GM21515 (cell line): Measurements from ENCODE around the gene ULBP2.

Experiments used
- ATAC-seq: cut with Tn5 transposase; IDR thresholded peaks from one replicate; pipeline ENCODE4 v1.9.1; 2021; ENCODE audit not compliant: unreplicated experiment

The ULBP2 gene, protein sequence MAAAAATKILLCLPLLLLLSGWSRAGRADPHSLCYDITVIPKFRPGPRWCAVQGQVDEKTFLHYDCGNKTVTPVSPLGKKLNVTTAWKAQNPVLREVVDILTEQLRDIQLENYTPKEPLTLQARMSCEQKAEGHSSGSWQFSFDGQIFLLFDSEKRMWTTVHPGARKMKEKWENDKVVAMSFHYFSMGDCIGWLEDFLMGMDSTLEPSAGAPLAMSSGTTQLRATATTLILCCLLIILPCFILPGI

DNA sequence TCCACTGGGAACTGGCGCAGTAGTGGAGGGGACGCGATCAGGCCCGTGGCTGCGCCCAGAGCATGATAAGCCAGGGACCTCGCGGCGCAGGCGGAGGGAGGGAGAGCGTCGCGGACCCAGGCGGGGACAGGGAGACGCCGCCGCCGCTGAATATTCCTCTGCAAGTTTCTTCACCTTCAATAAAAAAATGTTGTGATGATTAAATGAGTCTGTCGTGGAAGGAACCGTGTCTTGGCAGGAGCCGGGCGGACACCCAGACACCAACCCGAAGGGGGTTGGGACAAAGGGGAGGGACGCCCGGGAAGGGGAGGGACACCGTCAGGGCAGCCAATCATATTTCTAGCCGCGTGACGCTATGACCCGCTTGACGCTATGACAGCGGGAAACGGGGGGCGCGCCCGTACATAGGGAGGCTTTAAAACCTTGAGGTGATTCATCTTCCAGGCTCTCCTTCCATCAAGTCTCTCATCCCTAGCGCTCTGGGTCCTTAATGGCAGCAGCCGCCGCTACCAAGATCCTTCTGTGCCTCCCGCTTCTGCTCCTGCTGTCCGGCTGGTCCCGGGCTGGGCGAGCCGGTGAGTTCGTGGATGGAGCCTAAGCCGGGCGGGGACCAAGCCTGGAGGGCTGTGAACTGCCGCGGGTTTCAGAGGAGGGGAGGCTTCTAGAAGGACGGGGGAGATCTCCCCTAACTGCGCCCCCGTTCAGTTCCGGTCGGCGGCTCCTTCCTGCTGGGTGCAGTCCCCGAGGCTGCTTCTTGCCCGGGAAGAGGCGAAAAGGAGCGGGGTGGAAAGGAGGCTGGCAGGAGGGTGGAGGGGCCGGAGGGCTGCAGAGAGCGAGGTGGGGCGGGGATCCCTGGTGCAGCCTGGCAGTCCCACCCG is at the start of gene ULBP2:
ULBP2 (plus strand) TSS at position 432 of the 878 bp plus-strand sequence; CDS start at position 491, 59 bp downstream.
- no peak for ATAC-seq

DNA sequence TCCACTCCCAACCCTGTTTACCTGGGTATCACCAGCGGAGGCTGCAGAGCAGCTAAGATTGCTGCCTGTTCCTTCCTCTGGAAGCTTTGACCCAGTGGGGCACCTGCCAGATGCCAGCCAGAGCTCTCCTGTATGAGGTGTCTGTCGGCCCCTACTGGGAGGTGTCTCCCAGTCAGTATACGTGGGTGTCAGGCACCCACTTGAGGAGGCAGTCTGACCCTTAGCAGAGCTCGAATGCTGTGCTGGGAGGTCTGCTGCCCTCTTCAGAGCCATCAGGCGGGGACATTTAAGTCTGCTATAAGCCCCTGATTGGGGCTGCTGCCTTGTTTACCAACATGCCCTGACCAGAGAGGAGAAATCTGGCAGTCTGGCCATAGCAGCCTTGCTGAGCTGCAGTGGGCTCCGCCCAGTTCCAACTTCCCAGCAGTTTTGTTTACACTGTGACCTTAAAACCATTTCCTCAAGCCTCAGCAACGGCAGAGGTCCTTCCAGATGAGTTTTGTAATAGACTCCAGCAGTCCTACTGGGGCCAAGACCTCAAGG is 46.7 kb upstream of the ULBP2 start:
- no peak for ATAC-seq

DNA sequence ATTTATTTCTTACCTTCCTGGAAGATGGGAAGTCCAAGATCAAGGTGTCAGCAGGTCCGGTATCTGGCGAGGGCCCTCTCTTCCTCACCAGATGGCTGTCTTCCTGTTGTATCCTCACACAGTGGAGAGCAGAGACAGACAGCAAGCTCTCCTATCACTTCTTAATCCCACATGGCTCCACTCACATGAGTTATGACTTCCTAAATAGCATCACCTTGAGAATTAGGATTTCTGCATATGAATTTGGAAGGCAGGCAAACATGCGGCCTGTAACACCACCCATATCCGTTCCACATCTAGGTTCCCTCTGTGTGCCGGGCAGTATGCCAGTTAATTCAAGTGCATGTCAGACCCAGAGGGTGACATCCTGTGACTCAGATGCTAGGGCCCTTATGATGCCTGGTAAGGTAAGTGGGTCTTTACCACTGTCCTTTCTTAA is 46.0 kb upstream of the ULBP2 start:
- no peak for ATAC-seq

GRCh38 chr6:149896491-149896890 is 45.3 kb upstream of the ULBP2 start:
- ATAC-seq, result no peak

- ATAC-seq, result no peak
Observed at GRCh38 chr6:149897015-149897697, 44.7 kb upstream of the ULBP2 start.

DNA sequence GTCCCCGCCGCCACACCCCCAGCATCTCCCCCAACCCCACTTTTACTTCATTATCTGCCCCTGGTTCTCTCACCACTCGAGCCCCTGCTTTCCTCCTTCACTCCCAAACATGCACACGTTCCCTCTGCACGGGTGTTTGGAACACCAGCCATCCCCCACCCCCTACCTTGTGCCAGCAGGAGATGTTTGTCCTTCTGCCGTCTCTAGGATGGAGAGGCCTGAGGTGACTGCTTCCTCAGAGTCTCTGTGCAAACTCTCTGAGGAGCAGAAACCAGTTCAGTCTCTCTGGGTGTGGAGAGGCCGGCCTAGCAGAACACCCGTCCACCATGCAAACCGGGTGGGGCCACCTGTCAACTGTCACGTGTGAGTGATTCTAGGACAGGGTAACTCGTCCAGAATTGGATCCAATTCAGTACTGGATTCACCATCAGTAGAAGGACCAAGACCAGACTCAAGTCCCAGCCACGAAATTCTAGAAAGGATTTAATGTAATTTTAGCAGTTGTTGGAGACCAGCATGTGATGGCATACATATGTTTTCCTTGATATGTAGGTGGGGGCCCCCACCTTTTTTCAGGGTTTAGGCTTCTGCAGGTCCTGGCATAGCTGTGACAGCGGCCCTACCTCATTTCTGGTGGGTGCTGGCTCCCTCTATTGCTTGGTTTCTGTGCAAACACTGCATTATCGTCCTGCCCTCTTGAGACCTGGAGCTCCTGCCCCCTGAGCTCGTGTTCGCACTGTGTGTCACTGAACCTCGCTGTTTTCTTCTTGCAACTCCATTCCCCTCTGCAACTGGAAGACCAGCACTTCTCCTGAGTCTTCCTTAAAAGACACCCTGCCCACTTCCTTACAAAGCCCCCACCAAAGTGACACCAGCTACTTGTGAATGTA is 43.7 kb upstream of the ULBP2 start, which contains the start of gene RAET1E:
RAET1E (minus strand) TSS at position 259 of the 890 bp plus-strand sequence. CDS start 7,212 bp downstream, outside the sequence.
- ATAC-seq, result no peak

DNA sequence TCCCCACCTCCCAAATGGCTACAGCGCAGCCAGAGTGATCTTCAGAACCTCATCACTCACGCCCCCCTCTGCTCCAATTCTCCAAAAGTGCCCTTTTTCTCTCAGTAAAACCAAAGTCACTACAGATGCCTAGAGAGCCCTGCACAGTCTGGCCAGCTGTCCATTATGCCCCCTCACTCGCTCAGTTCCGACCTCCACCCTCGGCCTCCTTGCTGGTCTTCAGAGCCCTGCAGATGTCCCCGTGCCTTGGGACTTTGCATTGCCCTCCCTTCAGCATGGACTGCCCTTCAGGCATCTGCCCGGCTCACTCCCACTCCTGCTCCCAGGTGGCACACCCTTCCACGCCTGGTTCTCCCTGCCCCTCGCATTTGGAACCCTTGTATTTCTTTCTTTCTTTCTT is 42.8 kb upstream of the ULBP2 start:
- ATAC-seq, result no peak

- no peak for ATAC-seq
Observed at GRCh38 chr6:149899486-149899885, 42.3 kb upstream of the ULBP2 start.

- ATAC-seq, result no peak
Observed at GRCh38 chr6:149899926-149900619, 41.7 kb upstream of the ULBP2 start.

DNA sequence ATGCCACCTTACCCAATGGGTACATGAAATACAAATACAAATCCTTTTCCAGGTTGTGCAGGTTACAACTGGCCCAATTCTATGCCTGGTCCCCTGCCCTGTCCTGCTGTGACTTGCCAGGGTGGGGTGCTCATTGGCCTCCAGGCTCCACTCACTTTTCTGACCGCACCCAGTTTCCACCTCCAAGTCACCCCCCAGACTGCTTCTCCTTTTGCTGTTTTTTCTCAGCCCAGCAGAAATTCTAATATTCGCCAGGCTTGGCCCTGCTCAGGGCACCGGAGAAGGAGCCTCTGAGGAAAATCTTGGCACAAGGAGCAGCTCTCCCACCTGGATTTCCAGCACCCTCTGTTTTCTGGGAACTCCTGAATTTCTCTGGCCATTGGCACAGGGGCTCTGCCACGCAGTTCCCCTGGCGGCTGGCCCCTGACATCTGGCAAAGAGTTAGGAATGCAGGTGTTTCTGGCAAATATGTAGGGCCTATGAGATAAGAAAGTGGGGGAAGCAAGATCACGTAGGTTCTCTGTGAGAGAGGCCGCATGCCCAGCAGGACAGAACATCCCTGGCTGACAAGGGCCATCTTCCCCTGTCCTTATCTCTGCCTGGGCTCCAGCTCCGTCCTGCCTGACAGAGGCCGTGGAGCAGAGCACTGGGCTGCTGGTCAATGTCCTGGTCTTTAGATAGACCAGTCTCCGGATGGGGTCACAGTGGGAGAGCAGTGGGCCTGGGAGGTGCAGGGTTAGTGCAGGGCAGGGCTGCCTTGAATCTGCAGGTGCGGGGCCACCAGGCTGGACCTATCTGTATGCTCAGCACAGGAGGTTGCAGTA is 41.0 kb upstream of the ULBP2 start:
- no peak for ATAC-seq

DNA sequence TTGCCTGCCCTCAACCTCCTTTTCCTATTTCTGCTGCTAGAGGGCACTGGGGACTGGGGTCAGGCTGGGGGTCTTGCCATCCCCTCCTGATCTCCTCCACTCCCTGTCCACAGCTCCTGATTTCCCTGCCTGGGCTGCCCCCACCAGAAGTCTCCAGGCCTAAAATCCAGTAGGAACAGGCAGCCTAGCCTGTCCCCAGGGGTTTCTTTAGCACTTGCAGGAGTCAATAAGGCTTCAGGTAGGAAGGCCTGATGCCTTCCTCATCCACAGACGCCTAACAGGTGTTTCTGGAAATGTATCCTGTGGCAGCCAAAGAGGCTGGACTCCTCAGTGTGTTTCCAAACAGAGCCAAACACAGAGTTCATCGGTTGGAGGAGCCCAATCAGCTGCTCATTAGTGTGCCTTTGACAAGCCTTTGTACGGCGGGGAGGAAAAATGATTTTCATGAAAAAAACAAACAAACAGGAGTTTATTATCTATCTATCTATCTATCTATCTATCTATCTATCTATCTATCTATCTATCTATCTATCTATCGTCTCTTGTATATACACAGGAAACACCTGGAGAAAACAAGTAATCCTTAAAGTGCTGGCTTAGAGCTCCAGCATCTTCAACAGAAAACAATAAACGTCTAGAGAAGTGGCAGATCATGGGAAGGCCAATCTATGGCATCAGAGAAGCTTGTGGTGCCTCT is 40.2 kb upstream of the ULBP2 start:
- no peak for ATAC-seq

DNA sequence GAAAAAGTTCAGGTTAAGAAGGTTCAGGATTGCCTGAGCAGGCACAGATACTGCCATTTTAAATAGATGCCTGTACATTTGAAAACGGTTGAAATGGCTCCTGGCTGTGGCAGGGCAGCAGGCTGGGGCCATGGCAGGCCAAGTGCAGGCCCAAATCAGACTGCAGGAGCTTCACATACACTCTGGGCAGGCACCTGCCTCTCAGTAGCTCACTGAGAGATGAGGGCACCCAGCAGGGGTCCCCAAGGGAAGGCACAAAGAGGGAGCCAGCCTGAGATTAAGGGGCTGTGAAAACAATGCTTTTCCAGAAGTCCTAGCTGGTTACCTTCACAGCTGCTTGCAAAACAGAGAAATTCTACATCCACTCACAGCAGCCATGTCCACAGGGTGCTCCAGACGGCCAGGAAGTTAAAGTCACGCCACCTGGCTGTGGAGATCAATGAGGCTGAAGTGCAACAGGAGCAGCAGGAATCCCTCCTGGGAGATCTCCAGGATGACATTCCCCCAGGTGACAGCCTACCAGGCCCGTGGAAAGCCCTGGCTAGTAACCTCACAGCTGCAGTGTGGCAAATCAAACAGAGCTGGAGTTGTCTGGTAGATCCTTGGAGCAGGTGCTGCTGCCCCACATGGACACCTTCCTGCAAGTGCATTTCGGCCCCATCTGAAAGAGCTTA is 37.7 kb upstream of the ULBP2 start:
- no peak for ATAC-seq

- no peak for ATAC-seq
Observed at GRCh38 chr6:149904661-149905370, 37.0 kb upstream of the ULBP2 start.

DNA sequence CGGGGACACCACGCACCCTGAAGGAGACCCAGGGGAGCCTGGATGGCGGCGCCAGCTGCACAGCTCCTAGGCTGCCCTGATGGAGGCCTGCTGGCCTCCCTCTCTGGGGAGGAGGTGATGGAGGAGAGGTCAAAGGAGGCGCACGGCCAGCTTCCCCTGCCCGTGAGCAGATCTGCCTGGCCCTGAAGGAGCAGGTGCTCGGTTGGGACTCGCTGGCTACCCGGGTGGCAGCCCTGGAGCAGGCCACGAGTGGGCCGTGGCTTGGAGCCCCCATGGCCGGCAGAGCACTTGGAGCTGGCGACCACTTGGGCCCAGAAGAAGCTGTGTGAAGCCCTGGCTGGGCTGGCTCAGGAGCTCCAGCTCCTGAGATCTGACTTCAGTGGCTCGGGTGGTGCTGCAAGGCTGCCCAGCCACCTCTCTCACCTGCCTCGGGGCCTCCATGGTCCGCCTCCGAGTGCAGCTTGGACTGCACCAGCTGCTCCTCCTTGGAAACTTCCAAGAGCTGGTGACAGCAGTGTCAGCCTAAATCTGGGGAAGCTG is 36.4 kb upstream of the ULBP2 start:
- no peak for ATAC-seq

DNA sequence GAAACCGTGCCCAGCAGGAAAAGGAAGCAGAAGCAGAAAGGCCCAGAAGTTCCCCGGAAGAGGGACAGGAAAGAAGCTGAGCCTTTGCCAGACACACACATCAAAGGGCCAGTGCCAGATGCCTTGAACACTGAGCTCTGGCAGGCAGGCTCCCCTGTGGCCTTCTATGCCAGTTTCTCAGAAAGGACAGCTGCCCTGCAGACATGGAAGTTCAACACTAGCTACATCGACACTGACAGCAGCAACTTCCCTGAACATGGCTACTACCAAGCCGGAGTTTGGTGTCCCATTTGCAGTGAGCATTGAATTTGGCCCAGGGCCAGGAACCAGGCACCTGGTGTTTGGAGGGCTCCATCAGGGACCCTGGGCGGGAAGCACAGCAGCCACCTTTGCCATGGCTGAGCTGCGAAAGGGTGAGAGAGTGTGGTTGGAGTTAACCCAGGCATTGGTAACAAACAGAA is 35.9 kb upstream of the ULBP2 start:
- ATAC-seq, result no peak

DNA sequence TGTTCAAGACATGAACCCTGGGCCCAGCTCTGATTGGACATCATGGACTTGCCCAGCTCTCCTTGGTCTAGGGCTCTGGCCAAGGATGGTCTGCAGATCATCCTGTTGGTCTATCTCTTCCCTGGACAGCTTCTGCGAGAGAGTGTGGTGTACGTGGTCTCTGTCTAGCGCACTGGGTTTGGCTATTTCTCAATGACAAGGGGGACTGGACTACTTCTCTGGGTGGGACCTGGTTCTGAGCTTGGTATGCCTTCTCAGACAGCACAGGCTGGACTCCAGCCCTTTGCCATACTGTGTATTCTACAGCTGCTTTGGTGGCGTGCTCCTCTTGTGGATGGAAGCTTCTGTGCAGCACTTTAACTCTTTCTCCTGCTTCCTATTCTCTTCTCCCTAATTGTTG is 35.4 kb upstream of the ULBP2 start:
- ATAC-seq, result no peak

DNA sequence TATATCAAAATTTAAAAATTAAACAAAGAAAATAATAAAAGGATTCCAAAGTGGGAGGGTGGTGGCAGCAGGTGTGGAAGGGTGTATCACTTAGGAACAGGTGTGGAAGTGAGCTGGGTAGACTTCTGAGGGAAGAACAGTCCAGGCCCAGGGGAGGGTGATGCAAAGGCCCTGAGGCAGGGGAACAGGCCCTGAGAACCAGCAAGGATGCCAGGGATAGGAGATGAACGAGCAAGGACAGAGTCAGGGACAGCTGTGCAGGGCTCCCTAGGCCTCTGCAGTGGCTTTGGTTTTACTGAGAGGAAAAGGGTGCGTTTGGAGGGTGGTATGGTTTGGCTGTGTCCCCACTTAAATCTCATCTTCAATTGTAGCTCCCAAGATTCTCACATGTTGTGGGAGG is 34.5 kb upstream of the ULBP2 start:
- no peak for ATAC-seq
